Ishikawa (cell line): ENCODE results near the gene PLA2G6.

Experiments used
- CEBPB ChIP-seq: IDR thresholded peaks from 2 replicates; pipeline ENCODE4 v1.6.1; 2012
- CREB1 ChIP-seq: IDR thresholded peaks from 2 replicates; pipeline ENCODE4 v1.6.1; 2012; ENCODE audit warnings: low read depth
- FOXM1 ChIP-seq: IDR thresholded peaks from 2 replicates; pipeline ENCODE4 v1.6.1; 2012; ENCODE audit warnings: low read depth, borderline replicate concordance
- MAX ChIP-seq: IDR thresholded peaks from 2 replicates; pipeline ENCODE4 v1.6.1; 2012
- NFIC ChIP-seq: IDR thresholded peaks from 2 replicates; pipeline ENCODE4 v1.6.1; 2012
- RAD21 ChIP-seq: IDR thresholded peaks from 2 replicates; pipeline ENCODE4 v1.6.1; 2012; ENCODE audit warnings: low read depth
- REST ChIP-seq: IDR thresholded peaks from 2 replicates; pipeline ENCODE4 v1.6.1; 2012; ENCODE audit warnings: low read depth, mild to moderate bottlenecking
- TAF1 ChIP-seq: IDR thresholded peaks from 2 replicates; pipeline ENCODE4 v1.6.1; 2012; ENCODE audit warnings: low read depth, mild to moderate bottlenecking
- TCF12 ChIP-seq: IDR thresholded peaks from 2 replicates; pipeline ENCODE4 v1.6.1; 2012; ENCODE audit warnings: low read depth
- TEAD4 ChIP-seq: IDR thresholded peaks from 2 replicates; pipeline ENCODE4 v1.6.1; 2012
- USF1 ChIP-seq: IDR thresholded peaks from 2 replicates; pipeline ENCODE4 v1.6.1; 2012
- YY1 ChIP-seq: IDR thresholded peaks from 2 replicates; pipeline ENCODE4 v1.6.1; 2012; ENCODE audit warnings: low read depth
- ZBTB7A ChIP-seq: IDR thresholded peaks from 2 replicates; pipeline ENCODE4 v1.6.1; 2012; ENCODE audit warnings: low read depth

GRCh38 chr22:38196791-38197419, 15.3 kb upstream of the PLA2G6 start:
- no peak for TF ChIP-seq USF1
- TF ChIP-seq TEAD4, result no peak
- TF ChIP-seq RAD21, result no peak
- no peak for TF ChIP-seq TAF1
- TF ChIP-seq MAX, result no peak
- no peak for TF ChIP-seq NFIC
- TF ChIP-seq ZBTB7A, result no peak
- TF ChIP-seq TCF12, result no peak
- TF ChIP-seq CEBPB, result no peak
- TF ChIP-seq YY1, result no peak
- no peak for TF ChIP-seq REST
- TF ChIP-seq CREB1, result no peak
- no peak for TF ChIP-seq FOXM1
